DMS153 treated with DMSO at 0.1 percent for 48 hours (cell line): Measurements from ENCODE around the gene SUMF1.

Experiments used
- DNase-seq: peaks from one replicate; lab custom pipeline; 2025; ENCODE audit not compliant: unreplicated experiment; lab: John Stamatoyannopoulos, UW

The SUMF1 gene

DNA sequence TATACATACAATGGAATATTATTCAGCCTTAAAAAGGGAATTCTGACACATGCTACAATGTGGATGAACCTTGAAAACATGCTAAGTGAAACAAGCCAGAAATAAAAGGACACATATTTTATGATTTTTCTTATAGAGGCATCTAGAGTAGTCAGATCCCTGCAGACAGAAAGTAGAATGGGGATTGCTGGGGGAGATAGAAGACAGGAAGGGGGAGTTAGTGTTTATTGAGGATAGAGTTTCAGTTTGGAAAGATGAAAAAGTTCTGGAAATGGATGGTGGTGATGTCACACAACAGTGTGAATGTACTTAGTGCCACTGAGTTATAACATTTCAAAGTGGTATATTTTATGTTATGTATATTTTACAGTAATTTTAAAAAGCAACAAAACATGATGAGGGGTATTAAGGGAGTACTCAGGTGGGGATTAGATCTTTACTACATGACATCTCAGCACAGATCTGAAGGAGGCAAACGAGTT lies 30.8 kb upstream of the SUMF1 start:
- no peak for DNase-seq

DNA sequence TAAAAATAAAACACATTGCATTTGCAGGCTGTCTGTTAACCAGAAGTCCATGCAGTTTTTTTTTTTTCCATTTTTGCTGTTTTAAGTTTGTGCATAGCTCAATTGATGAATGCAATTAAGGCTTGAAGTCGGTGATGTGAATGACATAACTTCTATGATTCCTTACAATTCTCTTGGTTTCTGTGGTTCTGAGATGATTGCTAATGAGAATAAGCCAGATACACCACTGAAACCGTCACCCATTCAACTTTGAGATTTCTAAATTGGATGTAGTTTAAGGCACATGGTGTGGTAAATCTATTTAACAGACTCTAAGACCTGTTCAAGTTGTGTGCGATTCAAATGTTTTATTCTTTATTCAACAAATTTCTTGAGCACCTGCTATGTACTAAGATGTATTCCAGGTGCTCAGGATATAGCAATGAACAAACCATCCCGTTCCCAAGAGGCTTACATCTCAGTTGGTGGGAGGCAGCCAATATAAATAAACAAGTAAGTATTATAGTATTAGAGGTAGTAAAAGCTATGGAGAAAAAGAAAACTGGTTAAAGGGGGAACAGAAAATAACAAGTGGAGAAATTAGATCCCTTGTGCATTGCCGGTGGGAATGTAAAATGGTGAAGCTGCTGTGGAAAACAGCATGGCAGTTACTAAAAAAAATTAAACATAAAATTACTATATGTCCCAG lies 30.1 kb upstream of the SUMF1 start:
- DNase-seq, result no peak

DNA sequence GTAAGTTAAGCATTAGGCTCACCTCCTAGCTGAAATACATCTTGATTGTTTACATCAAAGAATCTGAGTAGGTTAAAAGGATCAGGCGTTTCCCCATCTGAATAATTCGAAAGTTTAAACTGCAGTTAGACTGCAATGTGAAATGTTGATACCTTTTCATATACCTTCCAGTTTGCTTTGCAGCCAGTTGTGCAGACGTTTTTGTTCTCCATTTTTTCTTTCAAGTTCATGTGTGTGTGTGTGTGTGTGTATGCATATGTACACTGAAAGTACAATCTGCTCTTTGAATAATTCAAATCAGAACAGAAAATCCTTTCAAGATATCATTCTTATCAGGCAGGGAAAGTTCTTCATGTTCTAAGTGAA lies 29.0 kb upstream of the SUMF1 start:
- DNase-seq, result no peak

DNA sequence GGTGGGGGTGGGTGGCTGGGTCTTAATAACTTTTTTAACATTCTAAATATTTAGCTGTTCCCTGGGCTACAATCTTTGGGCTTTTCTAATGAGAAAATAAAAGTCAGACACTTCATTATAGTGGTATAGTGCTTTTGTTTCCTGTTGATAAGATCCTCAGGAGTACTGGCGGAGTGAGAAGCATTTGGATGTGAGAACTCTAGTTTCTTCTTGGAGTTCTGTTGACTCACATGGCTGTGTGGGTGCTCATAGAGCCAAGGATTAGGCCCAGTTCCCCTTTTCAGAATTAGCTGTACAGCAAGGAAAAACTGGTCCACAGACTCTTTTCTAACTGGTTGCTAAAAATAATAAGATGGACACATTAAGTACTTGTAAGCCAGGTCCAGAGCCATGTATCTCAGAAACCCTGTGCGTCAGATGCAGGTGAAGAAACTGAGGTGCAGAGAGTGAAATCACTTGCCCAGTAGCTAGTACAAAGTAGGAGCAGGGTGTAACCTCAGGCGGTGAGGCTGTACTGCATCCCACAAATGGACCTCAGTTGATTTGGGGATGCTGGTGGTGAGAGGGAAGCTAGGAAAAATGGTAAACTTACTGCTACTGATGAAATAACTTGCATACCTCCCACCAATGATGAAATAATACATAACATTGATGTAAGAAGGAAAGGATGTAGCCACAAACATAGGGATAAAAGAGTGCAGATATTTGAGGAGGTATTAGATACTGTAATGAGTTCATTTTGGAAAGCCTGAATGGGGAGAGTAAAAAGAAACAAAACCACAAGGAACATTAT lies 28.4 kb upstream of the SUMF1 start:
- DNase-seq, result no peak

DNA sequence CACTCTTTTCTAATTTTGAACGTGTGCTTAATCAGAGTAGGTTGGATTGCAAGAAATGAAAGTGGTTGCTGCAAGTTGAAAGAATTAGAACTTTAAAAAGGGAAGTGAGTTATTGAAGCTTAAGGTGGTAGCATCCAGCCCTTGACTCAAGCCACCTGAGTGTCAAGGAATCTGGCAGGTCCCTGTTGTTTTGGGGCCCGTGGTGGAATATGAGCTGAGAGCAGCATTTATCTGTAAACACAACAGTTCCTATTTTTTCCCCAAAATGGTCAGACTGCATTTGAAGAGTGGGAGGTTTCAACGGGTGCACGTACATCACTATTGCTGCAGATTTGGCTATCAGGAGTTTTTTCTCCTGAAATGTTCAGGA lies 27.8 kb upstream of the SUMF1 start:
- no peak for DNase-seq

DNA sequence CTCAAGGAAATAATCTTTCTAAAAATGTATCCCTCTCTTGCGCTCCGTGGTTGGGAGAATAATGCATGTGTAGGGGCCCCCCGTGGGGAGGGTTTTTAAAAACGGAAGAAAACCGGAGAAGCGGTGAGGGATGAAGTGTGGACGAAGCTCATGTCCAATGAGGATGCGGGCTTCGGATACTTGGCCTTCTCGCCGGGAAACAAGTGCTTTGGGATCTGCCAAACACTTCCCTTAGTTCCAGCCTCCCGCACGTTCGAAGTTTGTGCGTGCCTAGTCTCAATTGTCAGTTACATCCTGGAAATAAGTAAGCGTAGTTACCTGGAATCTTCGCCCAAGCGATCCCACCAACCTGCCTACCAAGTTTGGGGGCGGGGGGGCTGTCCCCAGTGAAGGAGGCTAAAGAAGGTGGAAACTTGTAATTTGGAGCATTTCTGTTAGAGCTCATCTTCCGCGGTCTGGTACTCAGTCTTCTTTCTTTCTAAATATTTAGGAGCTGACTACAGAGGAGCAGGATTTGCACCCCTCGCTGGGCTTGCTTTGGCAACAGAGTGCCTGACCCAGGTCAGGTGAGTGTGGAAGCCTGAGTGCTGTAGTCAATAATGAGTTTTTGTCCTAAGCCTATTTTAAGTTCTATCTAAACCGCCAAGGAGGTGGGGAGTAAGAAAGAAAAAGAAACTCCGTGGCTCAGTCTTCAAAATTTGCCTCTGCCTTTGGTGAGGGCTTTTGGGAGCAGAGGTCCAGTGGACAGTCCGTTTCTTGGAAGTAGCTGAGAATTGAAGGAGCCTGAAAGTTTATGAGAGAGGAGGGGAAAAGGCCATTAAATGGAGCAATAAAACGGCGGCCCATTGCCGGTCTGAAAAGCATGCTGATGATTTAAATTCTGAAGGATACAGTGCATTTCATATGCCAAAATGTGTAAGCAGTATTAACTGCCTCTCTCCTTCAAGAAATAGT lies 27.1 kb upstream of the SUMF1 start:
- no peak for DNase-seq

DNA sequence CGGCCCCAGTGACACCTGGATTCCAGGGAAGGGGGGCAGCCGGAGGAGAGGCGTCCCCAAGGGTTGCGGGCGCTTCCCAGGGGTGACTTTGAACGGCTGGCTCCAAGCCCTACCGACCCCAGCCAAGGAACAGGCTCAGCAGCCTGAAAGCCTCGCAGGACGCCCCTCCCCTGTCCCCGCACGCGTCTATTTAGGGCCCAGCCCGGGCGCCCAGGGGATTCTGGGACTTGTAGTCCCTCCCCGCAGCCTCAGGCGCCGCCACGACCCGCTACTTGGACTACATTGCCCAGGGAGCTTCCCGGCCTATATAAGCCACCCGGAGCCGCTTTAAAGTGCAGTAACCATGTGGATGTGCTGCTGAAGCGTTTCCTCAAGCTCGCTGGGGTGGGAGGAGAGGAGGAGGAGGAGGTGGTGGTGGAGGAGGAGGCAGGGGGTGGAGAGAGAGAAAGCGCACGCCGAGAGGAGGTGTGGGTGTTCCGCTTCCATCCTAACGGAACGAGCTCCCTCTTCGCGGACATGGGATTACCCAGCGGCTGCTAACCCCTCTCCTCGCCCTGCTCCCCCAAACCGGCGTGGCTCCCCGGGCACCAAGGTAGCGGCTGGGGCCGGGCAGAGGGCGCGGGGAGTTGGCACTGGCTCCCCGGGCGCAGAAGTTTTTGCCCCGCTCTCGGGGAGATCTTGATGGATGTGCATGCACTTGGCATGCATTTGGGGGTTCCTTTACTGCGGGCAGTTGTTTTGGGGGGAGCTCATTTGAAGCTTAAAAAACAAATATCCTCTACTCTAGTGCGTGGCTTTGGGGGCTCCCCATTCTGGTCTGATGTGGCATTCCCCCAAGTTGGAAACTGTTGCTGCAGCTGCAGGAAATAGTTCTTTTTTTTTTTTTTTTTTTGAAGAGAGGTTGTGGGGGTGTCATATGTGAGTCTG lies 26.2 kb upstream of the SUMF1 start, which contains the start of gene ITPR1:
Gene ITPR1, plus strand, starts transcription at position 335 of the 927 bp plus-strand sequence. CDS start 23,144 bp downstream, outside the sequence.
- peak; percentile 41 for DNase-seq

DNA sequence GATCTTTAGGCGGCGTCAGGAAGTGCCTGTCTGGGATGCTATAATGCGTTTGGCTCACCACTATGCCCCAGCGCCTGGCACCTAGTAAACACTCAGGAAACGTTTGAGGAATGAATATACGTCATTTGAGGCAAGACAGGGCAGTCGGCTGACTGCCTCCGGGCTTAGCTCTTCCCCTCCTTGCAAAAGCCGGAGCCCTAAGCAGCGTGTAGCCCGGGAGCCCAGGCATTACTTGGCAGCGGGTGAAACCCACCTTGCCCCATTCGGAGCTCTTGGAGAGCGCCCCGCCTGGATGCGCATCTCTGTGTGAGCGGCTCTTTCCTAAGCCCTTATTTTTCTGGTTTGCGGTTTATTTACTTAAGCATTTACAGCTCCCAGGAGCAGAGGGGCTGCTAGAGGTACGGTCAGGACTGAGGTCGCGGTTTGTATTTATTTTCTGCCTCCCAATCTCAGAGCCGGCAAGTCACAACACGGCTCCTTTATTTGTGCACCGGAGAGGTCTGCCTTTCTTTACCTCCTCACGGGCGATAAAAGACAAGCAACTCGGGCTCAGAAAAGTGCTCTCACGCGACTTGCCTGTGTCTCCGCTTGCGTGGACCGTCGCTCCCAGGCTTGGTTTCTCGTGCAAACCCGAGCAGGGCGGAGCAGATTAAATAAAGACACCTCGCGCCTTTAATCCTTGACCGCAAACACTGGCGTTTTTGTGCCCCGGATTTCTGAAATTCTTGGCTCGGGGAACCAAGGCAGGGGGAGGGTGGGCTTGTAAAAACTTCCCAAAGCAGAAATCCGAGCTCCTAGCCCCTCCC lies 25.3 kb upstream of the SUMF1 start:
- no peak for DNase-seq

DNA sequence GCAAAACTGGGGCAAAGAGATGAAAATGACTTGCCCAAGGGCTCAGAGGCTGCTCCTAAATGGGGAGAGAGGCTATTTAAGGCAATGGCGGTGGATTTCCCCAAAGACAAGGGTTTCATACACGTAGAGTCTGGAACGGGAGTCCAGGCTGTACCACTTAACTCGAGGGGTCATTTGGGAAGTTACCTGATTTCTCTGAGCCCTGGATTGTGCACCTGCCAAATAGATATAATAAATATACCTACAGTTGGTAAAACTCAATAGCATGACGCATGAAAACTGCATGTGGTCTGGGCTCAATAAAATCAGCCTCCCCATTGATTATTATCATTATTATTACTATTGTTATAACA lies 24.8 kb upstream of the SUMF1 start:
- DNase-seq, result no peak

DNA sequence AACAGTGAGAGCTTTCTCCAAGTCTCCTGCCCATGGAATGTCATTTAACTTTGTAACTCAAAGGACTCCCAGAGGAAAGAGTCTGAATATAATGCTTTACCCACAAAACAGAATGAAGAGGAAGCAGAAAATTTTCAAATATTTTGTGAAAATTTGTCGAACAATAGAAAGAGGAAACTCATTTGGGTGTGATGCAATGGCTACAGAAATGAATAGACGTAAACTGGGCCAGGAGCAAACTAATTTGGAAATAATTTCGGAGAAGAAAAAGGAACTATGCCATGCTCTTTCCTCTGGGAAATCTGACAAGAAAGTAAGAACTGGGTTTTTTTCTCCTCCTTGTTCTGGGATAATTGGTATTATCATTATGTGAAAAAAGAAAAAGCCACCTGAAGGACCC lies 11.2 kb upstream of the SUMF1 start:
- no peak for DNase-seq

DNA sequence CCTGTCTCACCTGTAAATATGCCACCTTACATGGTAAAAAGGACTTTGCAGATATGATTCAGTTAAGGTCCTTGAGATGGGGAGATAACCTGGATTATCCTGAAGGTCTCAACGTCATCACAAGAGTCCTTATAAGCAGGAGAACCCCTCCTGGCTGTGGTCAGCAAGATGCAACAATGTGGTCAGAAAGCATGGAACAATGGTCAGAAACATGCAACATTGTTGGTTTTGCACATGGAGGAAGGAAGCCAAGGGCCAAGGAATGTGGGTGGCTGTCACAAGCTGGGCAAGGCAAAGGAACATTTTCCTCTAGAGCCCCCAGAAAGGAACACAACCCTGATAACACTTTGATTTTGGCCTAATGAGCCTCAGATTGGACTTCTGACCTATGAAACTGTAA lies 9.4 kb upstream of the SUMF1 start:
- DNase-seq, result no peak

DNA sequence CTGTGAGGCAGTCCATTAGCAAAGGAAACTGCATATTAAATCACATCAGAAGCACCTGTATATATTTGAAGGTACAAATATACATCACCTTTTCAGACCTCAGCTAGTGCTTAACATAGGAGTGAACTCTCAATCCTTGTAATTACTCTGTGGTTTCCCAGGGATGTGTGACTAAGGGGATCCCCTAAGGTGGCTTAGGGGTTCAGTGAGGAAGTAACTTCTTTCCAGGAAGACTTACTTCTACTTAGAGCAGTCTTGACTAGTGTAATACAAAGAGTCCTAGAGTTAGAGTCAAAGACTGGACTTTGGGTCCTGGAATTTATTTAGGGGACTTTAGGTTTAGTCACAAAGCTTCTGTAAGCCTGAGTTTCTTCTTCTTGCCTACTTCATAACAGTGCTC lies 8.7 kb upstream of the SUMF1 start:
- DNase-seq, result no peak

DNA sequence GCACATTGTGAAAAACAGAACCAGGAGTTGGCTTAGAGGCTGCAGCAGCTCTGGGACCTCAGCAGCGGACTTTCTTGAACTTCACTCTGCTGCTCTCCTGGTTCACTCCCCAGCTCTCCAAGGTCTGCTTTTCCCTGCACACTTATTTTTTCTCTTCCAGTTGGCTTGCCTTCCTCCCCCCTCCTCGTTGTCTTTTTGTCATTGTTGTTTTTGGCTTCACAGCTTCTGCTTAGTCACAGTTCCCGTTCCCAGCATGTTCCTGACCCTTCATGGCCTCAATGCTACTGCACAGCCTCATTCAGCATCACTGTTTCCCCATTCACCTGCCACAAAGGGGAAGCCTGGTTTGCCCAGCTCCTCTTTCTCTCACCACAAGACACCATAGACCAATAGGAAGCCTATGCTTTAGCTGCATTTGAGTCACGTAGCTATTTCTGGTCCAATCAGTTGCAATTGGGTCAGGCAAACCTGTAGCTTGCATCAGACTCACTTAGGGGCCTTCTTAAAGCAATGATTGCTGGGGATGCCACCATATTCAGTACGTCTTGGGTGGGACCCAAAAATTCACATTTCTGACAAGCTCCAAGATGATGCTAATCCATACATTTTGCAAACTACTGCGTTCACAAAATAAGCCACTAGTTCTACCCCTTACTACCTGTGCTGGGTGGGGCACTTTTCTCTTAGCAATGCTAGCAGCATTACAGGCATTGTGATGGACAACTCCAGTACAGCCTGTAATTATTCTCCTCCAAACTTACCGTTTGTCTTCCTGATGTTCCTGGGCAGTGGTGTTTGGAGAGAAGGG lies 7.8 kb upstream of the SUMF1 start:
- DNase-seq, result no peak

DNA sequence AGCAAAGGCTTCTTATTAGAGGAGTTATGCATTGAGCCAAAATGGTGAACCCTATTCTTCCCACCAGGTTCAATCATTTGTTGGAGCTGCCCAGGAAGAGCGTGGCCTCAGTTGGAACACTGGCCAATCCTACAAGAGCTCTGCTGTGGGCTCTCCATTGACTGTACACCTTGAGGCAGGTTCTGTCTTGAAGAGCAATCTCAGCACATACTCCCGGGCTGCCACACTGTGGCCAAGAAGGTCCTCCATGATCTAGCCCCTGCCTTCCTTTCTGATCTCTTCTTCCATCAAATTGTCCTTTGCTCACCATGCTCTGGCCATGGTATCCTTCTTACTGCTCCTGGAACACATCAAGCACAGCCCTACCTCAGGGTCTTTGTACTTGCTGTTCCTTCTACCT lies 5.7 kb upstream of the SUMF1 start:
- no peak for DNase-seq

DNA sequence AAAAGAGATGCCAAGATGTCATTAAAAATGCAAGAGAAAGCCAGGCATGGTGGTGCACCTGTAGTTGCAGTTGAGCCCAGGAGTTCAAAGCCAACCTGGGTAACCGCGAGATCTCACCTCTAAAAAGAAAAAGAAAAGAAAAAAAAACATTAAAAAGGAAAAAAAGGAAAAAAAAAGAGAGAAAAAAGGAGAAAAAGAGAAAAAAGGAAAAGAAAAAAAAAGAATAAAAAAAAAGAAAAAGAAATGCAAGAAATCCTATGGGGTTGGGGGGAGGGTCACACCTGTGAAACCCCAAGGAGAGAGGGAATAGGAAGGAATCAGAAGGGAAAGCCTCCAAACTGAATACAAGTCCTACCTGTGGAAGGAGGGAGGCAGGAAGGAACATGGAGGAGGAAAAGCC lies 5.2 kb upstream of the SUMF1 start:
- no peak for DNase-seq

DNA sequence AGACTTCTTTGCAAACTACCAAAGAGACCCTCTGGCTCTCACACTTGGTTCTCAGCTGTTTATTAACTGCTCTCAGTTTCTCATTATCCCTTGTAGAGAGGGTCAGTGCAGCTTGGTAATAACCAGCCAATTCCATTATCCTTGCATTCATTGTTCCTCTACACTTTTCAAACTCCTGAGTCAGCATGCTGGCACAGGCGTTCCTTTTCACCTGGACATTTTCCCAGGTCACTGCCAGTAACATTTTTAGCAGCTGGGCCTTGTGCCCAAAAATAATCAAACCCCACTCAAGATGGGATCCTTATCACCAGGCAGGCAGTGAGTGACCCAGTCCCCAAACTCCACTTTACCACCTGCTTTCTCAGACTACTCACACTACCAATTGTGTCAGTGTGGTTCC lies 4.8 kb upstream of the SUMF1 start:
- no peak for DNase-seq

DNA sequence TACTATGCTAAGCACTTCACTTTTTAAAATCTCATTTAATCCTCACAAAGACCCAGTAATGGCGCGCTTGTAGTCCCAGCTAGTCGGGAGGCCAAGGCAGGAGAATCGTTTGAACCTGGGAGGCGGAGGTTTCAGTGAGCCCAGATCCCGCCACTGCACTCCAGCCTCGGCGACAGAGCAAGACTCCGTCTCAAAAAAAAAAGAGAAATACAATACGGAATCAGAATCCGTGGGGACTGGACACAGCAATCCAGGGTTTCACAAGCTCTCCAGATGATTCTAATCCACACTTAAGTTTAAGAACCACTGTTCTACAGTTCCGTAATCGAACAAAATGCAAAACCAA lies 426 bp upstream of the SUMF1 start:
- no peak for DNase-seq

DNA sequence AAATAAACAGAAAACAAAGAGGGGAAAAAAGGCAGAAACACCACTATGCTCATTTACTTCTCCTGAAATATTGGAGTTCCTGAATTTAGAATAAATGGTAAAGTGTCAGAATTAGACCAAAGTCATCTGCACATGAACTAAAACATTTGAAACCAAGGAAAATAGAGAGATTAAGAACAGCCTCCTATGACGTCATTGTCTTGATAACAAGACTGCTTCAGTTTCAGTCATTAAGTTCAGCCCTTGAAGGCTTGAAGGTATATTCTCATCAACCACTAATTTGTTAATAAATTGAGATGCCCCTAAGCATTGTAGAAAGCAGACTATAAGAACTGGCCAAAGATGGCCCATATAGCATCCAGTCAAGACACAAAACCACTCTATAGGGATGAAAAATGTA lies 2.5 kb downstream of the SUMF1 start:
- DNase-seq, result no peak
